Stimulated activated CD4-positive, alpha-beta T cell treated with anti-CD3 and anti-CD28 coated beads, TNF-alpha, amount 100 ng/mL, for 1 hour (primary cell): ENCODE results near the gene AQP7.
"Not testable (repeated sequence)": the region's sequence is repeated elsewhere in the genome, so short reads cannot be mapped to it uniquely, and the experiment has no call there.

Experiments
- DNase-seq, 3 donors: peaks; one replicate each; pipeline ENCODE4 v3.0.0-alpha.2; 2020; ENCODE audit warnings: low read depth in 3 of 3, low spot score in 1 of 3

The AQP7 gene

GRCh38 chr9:33399047-33399446 lies 3.3 kb downstream of the AQP7 start:
- not testable (repeated sequence) for DNase-seq

GRCh38 chr9:33397801-33398200 lies 4.6 kb downstream of the AQP7 start:
- not testable (repeated sequence) for DNase-seq

- DNase-seq, result not testable (repeated sequence)
Measured at GRCh38 chr9:33395159-33395879, 7.0 kb downstream of the AQP7 start.

- DNase-seq, result not testable (repeated sequence)
Measured at GRCh38 chr9:33393986-33394385, 8.4 kb downstream of the AQP7 start.

- DNase-seq, result no peak
Measured at GRCh38 chr9:33393581-33393980, 8.8 kb downstream of the AQP7 start.

- DNase-seq, result not testable (repeated sequence)
Measured at GRCh38 chr9:33392591-33393021, 9.8 kb downstream of the AQP7 start.

GRCh38 chr9:33391111-33391771 lies 11.1 kb downstream of the AQP7 start:
- DNase-seq, result not testable (repeated sequence)

GRCh38 chr9:33388110-33388994 lies 14.0 kb downstream of the AQP7 start:
- DNase-seq, result no peak

- not testable (repeated sequence) for DNase-seq
Measured at GRCh38 chr9:33386998-33387397, 15.4 kb downstream of the AQP7 start.

- DNase-seq, result not testable (repeated sequence)
Measured at GRCh38 chr9:33386641-33386996, 15.7 kb downstream of the AQP7 start.

- DNase-seq, result not testable (repeated sequence)
Measured at GRCh38 chr9:33385979-33386640, 16.3 kb downstream of the AQP7 start.

GRCh38 chr9:33385536-33385935 lies 16.8 kb downstream of the AQP7 start:
- not testable (repeated sequence) for DNase-seq

- not testable (repeated sequence) for DNase-seq
Measured at GRCh38 chr9:33383396-33383795, 19.0 kb downstream of the AQP7 start.

- DNase-seq, result not testable (repeated sequence)
Measured at GRCh38 chr9:33382397-33382796, 20.0 kb downstream of the AQP7 start.

- DNase-seq, result no peak
Measured at GRCh38 chr9:33381231-33381791, 21.1 kb downstream of the AQP7 start.

GRCh38 chr9:33380390-33381094 lies 21.8 kb downstream of the AQP7 start:
- no peak for DNase-seq

GRCh38 chr9:33379666-33380389 lies 22.5 kb downstream of the AQP7 start:
- DNase-seq, result no peak

GRCh38 chr9:33378121-33378795 lies 24.1 kb downstream of the AQP7 start:
- DNase-seq, result no peak
